Sigmoid colon (tissue), 7 donors: Measurements from ENCODE around the gene TLE6. TPM values are rescaled to one million over a fixed set of nuclear protein-coding genes. Genes with fewer than 3 reads are reported as not detected.

ENCODE experiments used
- DNase-seq: peaks from one replicate; pipeline ENCODE4 v3.0.0-alpha.2; 2019
- H3K27ac ChIP-seq, 4 donors: fragments of 200-600 bp; sonication (generic); one replicate each; pipeline ENCODE4 v1.5.1; 2016 to 2019; ENCODE audit warnings: mild to moderate bottlenecking in 1 of 4
- H3K27me3 ChIP-seq, 3 donors: fragments of 200-600 bp; sonication (generic); one replicate each; pipeline ENCODE4 v1.5.1; 2019; ENCODE audit warnings: mild to moderate bottlenecking in 1 of 3
- H3K36me3 ChIP-seq, 4 donors: fragments of 200-600 bp; sonication (generic); one replicate each; pipeline ENCODE4 v1.5.1; 2016 to 2019
- H3K4me1 ChIP-seq, 4 donors: fragments of 200-600 bp; sonication (generic); one replicate each; pipeline ENCODE4 v1.5.1; 2017 to 2019
- H3K4me3 ChIP-seq, 4 donors: fragments of 200-600 bp; sonication (generic); one replicate each; pipeline ENCODE4 v1.5.1; 2017 to 2019; ENCODE audit warnings: mild to moderate bottlenecking in 2 of 4, moderate library complexity in 1 of 4
- H3K9me3 ChIP-seq, 4 donors: fragments of 200-600 bp in 3 of 4; sonication (generic) in 3 of 4; one replicate each; pipeline versions ENCODE4 v1.5.1 to v1.6.1; 2013 to 2019
- EP300 ChIP-seq, 4 donors: sonication (generic); formaldehyde crosslinking; IDR thresholded peaks; one replicate each; pipeline ENCODE4 v1.6.1; 2017; ENCODE audit warnings: antibody characterized with exemption in 4 of 4
- POLR2A ChIP-seq, 2 donors: fragments of 450-650 bp; IDR thresholded peaks; one replicate each; pipeline ENCODE4 v1.6.1; 2016; ENCODE audit warnings: antibody characterized with exemption in 2 of 2, mild to moderate bottlenecking in 2 of 2, moderate library complexity in 2 of 2
- POLR2AphosphoS5 ChIP-seq, 4 donors: sonication (generic); formaldehyde crosslinking; IDR thresholded peaks; one replicate each; pipeline ENCODE4 v1.6.1; 2017; ENCODE audit warnings: antibody characterized with exemption in 4 of 4
- WGBS, 2 donors: extraction: QIAGEN DNeasy Blood & Tissue Kit; methylation state at CpG; one replicate each; pipeline ENCODE4 v1.1.7; 2013; 5-methylcytosine and 5-hydroxymethylcytosine counted together
- intact Hi-C: fragments of 100-400 bp; cut with DNase I; formaldehyde crosslinking; loops from one replicate; pipeline ENCODE4 v1.15.1; 2023
- polyA plus RNA-seq, 3 donors: library from polyadenylated mRNA; stranded (reverse); fragments of 200-250 nt; gene quantifications; one replicate each; pipeline ENCODE4 v1.2.3, GENCODE V29; 2013
- total RNA-seq, 4 donors: library from RNA; depleted of rRNA; stranded (reverse); fragments of >200 nt; gene quantifications; one replicate each; pipeline ENCODE4 v1.1.0, GENCODE V29; 2016
- TF ChIP-seq, protein P1 (sequence below), 4 experiments: fragments of 450-650 bp in 3 of 4; fragments of 200-600 bp in 1 of 4; IDR thresholded peaks; one replicate each; pipeline ENCODE4 v1.5.1; 2016 to 2019; ENCODE audit warnings: antibody characterized with exemption in 4 of 4, mild to moderate bottlenecking in 3 of 4, moderate library complexity in 2 of 4
- donor health status: healthy with polysubstance abuse.
- donor health status: Bipolar disorder and iron deficiency.
- donor health status: healthy.

The TLE6 gene
- total and polyA plus RNA-seq, 7 donors = 0.71 to 7.2 (median 1.4) TPM; not detected in 1

DNA sequence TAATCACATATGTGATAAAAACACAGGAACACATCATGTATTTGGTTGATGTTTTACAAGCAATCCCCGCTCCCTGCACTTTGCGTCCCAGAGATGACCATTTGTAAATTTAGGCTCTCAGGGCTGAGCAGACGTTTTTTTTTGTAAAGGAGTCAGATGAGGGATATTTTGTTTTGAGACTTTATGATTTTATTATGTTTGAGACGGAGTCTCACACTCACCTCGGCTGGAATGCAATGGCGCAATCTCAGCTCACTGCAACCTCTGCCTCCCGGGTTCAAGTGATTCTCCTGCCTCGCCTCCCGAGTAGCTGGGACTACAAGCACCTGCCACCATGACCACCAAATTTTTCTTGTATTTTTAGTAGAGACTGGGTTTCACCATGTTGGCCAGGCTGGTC, 1.4 kb downstream of the TLE6 start:
- Histone ChIP-seq H3K4me1 (peaks cover 0 to 43% (median 39%) of the 10 kb centered on the region in 4 donors), H3K36me3 (no peaks in the 10 kb centered on the region), H3K4me3 (no peak overlapping the region), H3K9me3 (no peaks in the 10 kb centered on the region), H3K27ac (peak overlapping the region in 2 of 4 donors; percentile 44 to 55), H3K27me3 (no peaks in the 10 kb centered on the region)
- DNase-seq = no peak
- intact Hi-C loops = loop anchor here (2.0 kb wide), 1 partner anchor 56 kb away; no protein-coding TSS in a partner anchor
- WGBS, 2 donors = 26 to 74% methylated on average over 9 of the region's 9 CpGs
- TF ChIP-seq POLR2AphosphoS5 (IDR thresholded peaks at IDR 0.05) (no peak), EP300 (IDR thresholded peaks at IDR 0.05) (no peak), POLR2A (IDR thresholded peaks at IDR 0.05) (no peak)
- TF ChIP-seq, protein P1, sequence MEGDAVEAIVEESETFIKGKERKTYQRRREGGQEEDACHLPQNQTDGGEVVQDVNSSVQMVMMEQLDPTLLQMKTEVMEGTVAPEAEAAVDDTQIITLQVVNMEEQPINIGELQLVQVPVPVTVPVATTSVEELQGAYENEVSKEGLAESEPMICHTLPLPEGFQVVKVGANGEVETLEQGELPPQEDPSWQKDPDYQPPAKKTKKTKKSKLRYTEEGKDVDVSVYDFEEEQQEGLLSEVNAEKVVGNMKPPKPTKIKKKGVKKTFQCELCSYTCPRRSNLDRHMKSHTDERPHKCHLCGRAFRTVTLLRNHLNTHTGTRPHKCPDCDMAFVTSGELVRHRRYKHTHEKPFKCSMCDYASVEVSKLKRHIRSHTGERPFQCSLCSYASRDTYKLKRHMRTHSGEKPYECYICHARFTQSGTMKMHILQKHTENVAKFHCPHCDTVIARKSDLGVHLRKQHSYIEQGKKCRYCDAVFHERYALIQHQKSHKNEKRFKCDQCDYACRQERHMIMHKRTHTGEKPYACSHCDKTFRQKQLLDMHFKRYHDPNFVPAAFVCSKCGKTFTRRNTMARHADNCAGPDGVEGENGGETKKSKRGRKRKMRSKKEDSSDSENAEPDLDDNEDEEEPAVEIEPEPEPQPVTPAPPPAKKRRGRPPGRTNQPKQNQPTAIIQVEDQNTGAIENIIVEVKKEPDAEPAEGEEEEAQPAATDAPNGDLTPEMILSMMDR (IDR thresholded peaks at IDR 0.05) = no peak

DNA sequence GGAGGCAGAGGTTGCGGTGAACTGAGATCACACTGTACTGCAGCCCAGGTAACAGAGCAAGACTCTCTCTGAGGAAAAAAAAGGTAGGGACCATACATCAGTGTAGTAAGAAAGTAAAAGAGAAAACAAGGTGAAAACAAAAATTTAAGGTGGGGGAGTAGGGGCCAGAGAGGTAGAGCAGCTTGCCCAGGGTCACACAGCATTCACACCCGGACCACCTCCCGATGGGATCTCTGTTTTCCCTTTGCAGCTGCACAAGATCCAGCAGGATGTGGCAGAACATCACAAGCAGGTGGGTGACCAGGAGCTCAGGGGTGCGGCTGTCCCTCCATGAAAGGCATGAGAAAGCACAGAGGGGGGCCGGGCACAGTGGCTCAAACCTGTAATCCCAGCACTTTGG, 4.5 kb downstream of the TLE6 start:
- 81 to 91% methylated on average over 5 of the region's 5 CpGs for WGBS, 2 donors
- Histone ChIP-seq H3K4me1 (peaks cover 0 to 35% (median 32%) of the 10 kb centered on the region in 4 donors), H3K27ac (peak overlapping the region in 1 of 4 donors; percentile 85), H3K4me3 (no peak overlapping the region), H3K9me3 (no peaks in the 10 kb centered on the region), H3K27me3 (no peaks in the 10 kb centered on the region), H3K36me3 (no peaks in the 10 kb centered on the region)
- DNase-seq = no peak
- TF ChIP-seq POLR2AphosphoS5 (IDR thresholded peaks at IDR 0.05) = no peak
- TF ChIP-seq EP300 (IDR thresholded peaks at IDR 0.05) = no peak
- no peak for TF ChIP-seq POLR2A (IDR thresholded peaks at IDR 0.05)
- TF ChIP-seq, protein P1 (IDR thresholded peaks at IDR 0.05) = no peak
- intact Hi-C loops = loop anchor here (5.0 kb wide), 1 partner anchor 65 kb away; no protein-coding TSS in a partner anchor

DNA sequence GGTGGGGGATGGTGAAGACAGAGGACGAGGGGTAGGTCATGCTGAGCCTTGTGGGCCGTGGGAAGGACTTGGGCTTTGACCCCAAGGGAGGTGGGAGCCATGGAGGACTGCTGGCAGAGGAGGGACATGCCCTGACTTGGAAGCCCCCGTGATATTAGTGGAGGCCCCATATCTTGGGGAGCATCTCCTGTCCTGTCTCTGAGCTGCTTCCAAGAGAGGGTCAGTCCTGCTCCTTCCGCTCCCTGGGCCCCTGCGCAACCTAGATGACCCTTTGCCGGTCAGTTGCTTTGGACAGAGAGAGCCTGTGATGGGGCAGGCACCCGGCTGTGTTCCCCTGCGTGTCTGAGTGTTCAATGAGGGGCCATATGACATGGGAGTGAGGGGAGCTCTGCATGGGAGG, 5.2 kb downstream of the TLE6 start:
- Histone ChIP-seq H3K4me3 (no peak overlapping the region), H3K27me3 (no peaks in the 10 kb centered on the region), H3K36me3 (no peaks in the 10 kb centered on the region), H3K4me1 (peaks cover 0 to 29% (median 28%) of the 10 kb centered on the region in 4 donors), H3K9me3 (no peaks in the 10 kb centered on the region), H3K27ac (peak overlapping the region; percentile 85 to 87 (median 86))
- WGBS, 2 donors = 45 to 66% methylated on average over 8 of the region's 8 CpGs
- intact Hi-C loops = loop anchor here (5.0 kb wide), 1 partner anchor 65 kb away; no protein-coding TSS in a partner anchor
- no peak for TF ChIP-seq POLR2AphosphoS5 (IDR thresholded peaks at IDR 0.05)
- no peak for TF ChIP-seq EP300 (IDR thresholded peaks at IDR 0.05)
- TF ChIP-seq POLR2A (IDR thresholded peaks at IDR 0.05) = no peak
- TF ChIP-seq, protein P1 (IDR thresholded peaks at IDR 0.05) = no peak
- no peak for DNase-seq

DNA sequence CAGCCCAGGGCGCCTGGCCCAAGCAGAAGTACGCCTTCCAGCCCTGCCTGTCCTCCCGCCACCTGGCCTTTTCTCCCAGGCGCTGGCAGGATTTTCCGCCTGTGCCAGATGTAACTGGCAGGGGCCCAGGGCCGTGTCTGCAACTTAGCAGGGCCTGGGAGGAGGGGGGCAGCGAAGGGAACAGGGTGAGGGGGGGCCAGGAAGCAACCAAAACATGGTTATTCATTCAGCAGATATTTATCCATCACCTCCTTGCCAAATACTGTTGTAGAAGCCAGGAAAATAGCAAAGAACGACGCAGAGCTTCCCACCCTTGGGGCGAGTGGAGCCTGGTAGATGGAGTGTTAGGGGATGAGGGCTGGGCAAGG, 5.6 kb downstream of the TLE6 start:
- Histone ChIP-seq H3K36me3 (no peaks in the 10 kb centered on the region), H3K9me3 (no peaks in the 10 kb centered on the region), H3K4me3 (peak overlapping the region in 1 of 4 donors; percentile 52), H3K27me3 (no peaks in the 10 kb centered on the region), H3K27ac (peak overlapping the region; percentile 85 to 87 (median 86)), H3K4me1 (peaks cover 0 to 26% (median 24%) of the 10 kb centered on the region in 4 donors)
- intact Hi-C loops = loop anchor here (1.0 to 5.0 kb wide), 2 partner anchors 64 to 78 kb away; no protein-coding TSS in a partner anchor
- WGBS, 2 donors = 5 to 19% methylated on average over 10 of the region's 10 CpGs
- TF ChIP-seq, protein P1 (IDR thresholded peaks at IDR 0.05) = no peak
- TF ChIP-seq POLR2AphosphoS5 (IDR thresholded peaks at IDR 0.05) (peak; percentile 64 to 82 (median 74)), EP300 (IDR thresholded peaks at IDR 0.05) (peak in 1 of 4 donors; percentile 3)
- DNase-seq = peak; percentile 98
